HG02885 (cell line): ENCODE measurements around the gene STK39.

Source experiments
- ATAC-seq: cut with Tn5 transposase; IDR thresholded peaks from one replicate; pipeline ENCODE4 v1.9.1; 2021; ENCODE audit warnings: mild to moderate bottlenecking; ENCODE audit not compliant: unreplicated experiment, poor library complexity

Gene STK39

DNA sequence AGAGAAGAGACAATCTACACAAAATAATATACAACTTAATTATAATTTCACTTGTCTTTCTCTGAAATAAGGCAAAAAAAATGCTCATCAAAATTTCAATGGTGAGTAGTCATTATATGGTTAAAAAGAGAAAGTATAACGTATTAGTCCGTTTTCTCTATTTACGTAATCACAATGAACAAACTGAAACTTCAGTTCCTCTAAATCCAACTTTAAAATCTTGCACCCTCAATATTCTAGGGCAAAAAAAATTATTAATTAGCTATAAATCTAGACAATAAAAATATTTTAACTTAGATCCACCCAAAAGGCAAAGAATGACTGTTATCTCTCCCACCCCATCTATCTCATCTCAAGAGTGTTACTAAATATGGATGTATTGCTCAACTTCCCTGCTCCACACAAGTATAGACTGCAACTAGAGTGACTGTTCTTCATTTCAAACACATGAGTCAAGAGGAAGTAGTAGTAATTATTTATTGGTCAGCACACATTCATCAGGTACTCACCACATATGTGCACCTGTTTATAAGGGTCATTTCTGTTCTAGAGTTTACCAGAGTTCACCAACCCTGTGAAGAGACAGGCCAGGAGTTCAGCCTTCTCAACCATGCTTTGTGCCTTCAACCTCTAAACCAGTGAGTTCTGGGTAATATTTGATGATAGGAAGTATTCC is 36.4 kb downstream of the STK39 start:
- peak; percentile 71 for ATAC-seq

- no peak for ATAC-seq
Measured at GRCh38 chr2:168210216-168210894, 37.0 kb downstream of the STK39 start.

- no peak for ATAC-seq
Measured at GRCh38 chr2:168208652-168209051, 38.7 kb downstream of the STK39 start.

DNA sequence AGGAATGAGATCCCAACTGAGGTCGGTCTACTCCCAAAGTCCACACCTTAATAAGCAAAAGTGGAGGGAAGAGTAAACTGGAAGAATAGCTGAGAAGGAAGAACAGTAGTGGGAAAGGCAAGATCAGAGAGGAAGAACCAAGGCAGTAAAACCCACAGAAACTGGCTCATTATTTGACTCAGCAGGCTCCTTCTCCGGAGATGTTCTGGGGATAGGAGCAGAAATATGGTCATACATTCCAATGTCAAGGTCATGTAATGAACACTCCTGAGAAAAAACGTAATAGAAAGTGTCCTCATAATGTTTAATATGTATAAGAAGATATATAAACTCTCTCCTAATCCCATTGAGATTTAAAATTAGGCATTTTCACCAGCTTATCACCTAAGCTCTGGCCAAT is 39.5 kb downstream of the STK39 start:
- ATAC-seq = no peak

DNA sequence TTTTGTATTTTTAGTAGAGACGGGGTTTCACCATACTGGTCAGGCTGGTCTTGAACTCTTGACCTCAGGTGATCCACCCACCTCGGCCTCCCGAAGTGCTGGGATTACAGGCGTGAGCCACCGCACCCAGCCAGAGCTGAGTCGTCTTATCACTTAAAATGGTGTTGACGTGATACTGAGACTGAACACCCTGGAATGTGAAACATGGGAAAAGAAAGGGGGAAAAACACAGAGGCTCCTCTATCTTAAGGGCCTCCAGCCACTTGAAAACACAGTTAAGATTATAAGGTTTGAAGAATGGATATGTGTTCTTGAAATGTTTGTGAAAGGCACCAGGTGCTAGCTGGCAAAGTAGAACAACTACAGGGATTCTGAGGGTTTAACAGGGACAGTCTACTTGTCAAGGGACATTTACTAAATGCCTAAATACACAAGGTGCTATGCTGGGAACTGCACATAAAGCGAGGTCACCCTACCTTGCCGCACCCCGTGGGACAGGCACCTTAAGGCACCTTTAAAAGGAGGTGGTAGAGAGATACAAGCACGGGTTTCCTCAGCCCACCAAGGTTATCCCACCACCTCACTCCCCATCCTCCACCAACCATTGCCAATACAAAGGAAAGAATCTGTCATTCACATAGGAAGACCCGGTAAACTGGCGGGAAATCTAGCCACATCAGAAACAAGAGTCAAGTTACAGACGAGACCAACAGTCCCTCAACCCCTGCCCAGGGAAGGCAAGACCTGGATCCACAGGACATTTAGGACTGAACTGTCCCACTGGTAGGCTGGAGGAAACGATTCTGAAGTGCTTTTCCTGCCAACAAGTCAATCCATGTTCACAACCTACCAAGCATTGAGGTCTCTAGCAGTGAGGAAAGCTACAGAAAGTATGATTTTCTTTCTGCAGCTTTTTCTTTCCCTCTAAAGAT is 43.4 kb downstream of the STK39 start:
- ATAC-seq = no peak

- ATAC-seq = no peak
Measured at GRCh38 chr2:168201584-168202116, 45.7 kb downstream of the STK39 start.

GRCh38 chr2:168200930-168201583 is 46.3 kb downstream of the STK39 start:
- ATAC-seq = no peak

DNA sequence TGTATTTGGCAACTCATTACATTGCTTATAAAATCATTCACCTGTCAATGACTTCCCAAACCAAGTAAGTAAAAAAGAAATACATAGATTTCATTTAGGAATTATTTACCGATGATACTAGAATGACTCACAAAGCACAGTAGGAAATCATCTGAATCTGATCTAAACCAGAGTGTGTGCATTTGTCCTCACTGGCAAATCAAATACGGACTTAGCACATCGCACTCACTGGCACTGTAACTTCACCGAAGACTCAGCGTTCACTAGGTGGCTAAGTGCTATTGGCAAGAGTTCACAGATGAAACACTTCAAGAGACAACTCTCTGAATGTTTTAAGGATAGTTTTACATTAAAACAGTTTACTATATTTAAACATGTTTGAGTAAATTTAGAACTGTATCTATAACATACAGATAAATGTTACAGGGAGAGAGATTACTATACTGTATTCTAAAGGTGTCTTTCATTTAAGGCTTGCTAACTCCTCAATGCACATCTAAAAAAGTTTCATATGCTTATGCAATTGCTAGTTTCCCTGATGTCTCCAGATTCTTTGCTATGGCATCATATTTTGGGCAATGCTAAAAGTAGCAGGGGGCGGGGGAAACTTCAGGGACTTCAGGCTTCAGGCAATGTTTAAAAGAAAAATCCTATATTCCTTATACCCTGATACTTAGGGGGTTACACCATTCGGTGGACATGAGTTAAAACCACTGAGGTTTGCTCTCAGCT is 48.8 kb downstream of the STK39 start:
- ATAC-seq = no peak

- ATAC-seq = no peak
Measured at GRCh38 chr2:168196764-168197180, 50.6 kb downstream of the STK39 start.

GRCh38 chr2:168194784-168195522 is 52.4 kb downstream of the STK39 start:
- peak; percentile 96 for ATAC-seq

- ATAC-seq = no peak
Measured at GRCh38 chr2:168192839-168193616, 54.4 kb downstream of the STK39 start.

DNA sequence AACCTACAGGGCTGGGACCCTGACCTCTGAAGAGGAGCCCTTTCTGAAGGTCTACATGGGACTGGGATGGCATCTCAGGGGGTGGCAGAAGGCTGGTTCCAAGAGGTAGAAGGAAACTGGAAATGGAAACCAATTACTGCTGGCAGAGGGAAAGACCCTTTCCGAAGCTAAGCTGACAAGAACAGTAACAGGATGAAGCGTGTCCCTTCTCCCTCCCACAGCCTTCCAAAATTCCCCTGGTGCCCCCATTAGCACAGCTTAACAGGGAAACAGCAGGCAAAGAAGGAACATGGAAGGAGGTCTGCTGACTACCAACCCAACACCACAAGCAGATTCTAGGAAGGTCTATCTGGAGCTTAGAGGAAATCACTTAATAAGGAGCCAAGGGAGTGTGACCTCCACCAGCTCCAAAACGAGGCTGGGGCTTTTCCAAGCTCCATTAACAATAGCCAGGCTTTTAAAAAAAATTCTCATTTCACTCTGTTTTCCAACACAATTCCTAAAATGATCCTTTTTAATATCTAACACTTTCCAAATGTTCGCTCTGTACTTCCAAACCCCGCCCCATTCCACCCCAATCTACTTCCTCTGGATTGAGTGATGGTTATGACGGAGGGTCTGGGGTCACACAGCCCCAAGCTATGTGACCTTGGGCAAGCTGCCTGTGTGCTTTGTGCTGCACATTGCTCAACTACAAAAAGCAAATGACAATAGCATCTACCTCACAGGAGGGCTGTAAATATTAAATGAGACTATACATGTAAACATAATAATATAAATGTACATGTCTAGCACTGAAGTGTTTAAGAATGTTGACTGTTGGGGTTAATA is 55.2 kb downstream of the STK39 start:
- ATAC-seq = no peak

DNA sequence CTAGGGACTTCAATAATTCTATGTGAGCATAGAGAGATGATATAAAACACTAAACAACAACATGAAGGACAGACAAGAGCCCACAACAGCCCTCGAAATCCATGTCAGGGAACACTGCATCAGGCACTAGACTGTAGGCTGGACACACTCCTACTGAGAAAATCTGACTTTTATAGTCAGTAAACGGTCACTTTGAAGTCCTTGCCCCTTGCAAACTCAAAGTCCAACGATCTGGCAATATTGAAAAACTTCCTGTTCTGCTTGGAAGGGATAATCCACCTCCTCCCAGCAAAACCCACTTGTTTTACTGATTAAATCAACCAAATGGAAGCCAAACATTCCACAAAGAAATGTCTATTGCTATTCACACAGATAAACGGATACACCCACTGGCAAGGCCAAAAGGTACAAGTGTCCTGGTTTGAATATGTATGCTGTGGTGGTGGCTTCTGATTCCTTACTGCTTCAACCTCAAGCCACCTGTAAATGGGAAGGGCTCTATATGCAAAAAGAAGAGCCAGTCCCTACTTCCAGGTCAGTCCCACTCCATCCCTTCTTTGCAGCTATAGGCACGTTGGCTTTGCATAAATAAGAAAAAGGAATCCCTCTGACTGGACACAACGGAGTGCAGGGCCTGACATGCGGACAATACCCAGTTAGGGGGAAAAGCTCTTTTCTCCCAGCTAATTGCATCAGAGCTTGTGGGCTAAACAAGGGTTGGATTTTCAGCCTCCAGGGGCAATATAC is 56.6 kb downstream of the STK39 start:
- no peak for ATAC-seq

- ATAC-seq = no peak
Measured at GRCh38 chr2:168189835-168190569, 57.4 kb downstream of the STK39 start.

- no peak for ATAC-seq
Measured at GRCh38 chr2:168188002-168188401, 59.4 kb downstream of the STK39 start.

- no peak for ATAC-seq
Measured at GRCh38 chr2:168186452-168186851, 60.9 kb downstream of the STK39 start.
